Measurements from ENCODE around the gene MAS1. TPM values are rescaled to one million over a fixed set of nuclear protein-coding genes. Genes with fewer than 3 reads are reported as not detected.

MAS1 gene
- total RNA-seq, 2 donors from 2014 or later: not detected

GRCh38 chr6:159910342-159910741 lies 19.6 kb downstream of the MAS1 start:
- ATAC-seq: no peak
- WGBS, 2 donors: 81 to 84% methylated on average over 5 of the region's 5 CpGs
- no peak overlapping the region for H3K4me3 ChIP-seq
- DNase-seq: no peak
- no peaks in the 10 kb centered on the region for H3K4me1 ChIP-seq
- H3K36me3 ChIP-seq (replicated peaks in 1 of 2; ENCODE audit: insufficient read depth in 1 of 2, low read depth in 2 of 2): no peaks in the 10 kb centered on the region
- intact Hi-C loops (cut with DNase I): no loop called here
- no peaks in the 10 kb centered on the region for H3K9me3 ChIP-seq
- TF ChIP-seq CTCF (IDR thresholded peaks at IDR 0.05) (no peak), POLR2A (IDR thresholded peaks at IDR 0.05) (no peak)
- H3K27me3 ChIP-seq: no peaks in the 10 kb centered on the region
- H3K27ac ChIP-seq: no peak overlapping the region

- TF ChIP-seq POLR2A (IDR thresholded peaks at IDR 0.05): no peak
- H3K36me3 ChIP-seq (replicated peaks in 1 of 2; ENCODE audit: insufficient read depth in 1 of 2, low read depth in 2 of 2): no peaks in the 10 kb centered on the region
- H3K27ac ChIP-seq: no peak overlapping the region
- H3K4me1 ChIP-seq: no peaks in the 10 kb centered on the region
- H3K27me3 ChIP-seq: no peaks in the 10 kb centered on the region
- DNase-seq (no peak), ATAC-seq (no peak)
- 69 to 73% methylated on average over 2 of the region's 2 CpGs for WGBS, 2 donors
- intact Hi-C loops (cut with DNase I): no loop called here
- H3K4me3 ChIP-seq: no peak overlapping the region
- H3K9me3 ChIP-seq: no peaks in the 10 kb centered on the region
Measured at GRCh38 chr6:159913375-159913774, 22.6 kb downstream of the MAS1 start.

GRCh38 chr6:159913862-159914564 lies 23.2 kb downstream of the MAS1 start:
- no peak for ATAC-seq
- intact Hi-C loops (cut with DNase I): no loop called here
- no peak for TF ChIP-seq CTCF (IDR thresholded peaks at IDR 0.05)
- TF ChIP-seq POLR2A (IDR thresholded peaks at IDR 0.05): no peak
- no peak for DNase-seq
- H3K36me3 ChIP-seq (replicated peaks in 1 of 2; ENCODE audit: insufficient read depth in 1 of 2, low read depth in 2 of 2): no peaks in the 10 kb centered on the region
- no peak overlapping the region for H3K27ac ChIP-seq
- H3K4me1 ChIP-seq: no peaks in the 10 kb centered on the region
- 74 to 80% methylated on average over 6 of the region's 6 CpGs for WGBS, 2 donors
- no peaks in the 10 kb centered on the region for H3K9me3 ChIP-seq
- no peaks in the 10 kb centered on the region for H3K27me3 ChIP-seq
- no peak overlapping the region for H3K4me3 ChIP-seq

- DNase-seq (no peak), ATAC-seq (no peak)
- H3K4me3 ChIP-seq: no peak overlapping the region
- no peaks in the 10 kb centered on the region for H3K4me1 ChIP-seq
- WGBS, 2 donors: 70 to 85% methylated on average over 3 of the region's 3 CpGs
- intact Hi-C loops (cut with DNase I): no loop called here
- H3K9me3 ChIP-seq: no peaks in the 10 kb centered on the region
- H3K27ac ChIP-seq: no peak overlapping the region
- no peaks in the 10 kb centered on the region for H3K36me3 ChIP-seq (replicated peaks in 1 of 2; ENCODE audit: insufficient read depth in 1 of 2, low read depth in 2 of 2)
- no peak for TF ChIP-seq POLR2A (IDR thresholded peaks at IDR 0.05)
- TF ChIP-seq CTCF (IDR thresholded peaks at IDR 0.05): no peak
- H3K27me3 ChIP-seq: no peaks in the 10 kb centered on the region
Measured at GRCh38 chr6:159914565-159914923, 23.8 kb downstream of the MAS1 start.

GRCh38 chr6:159915397-159915796 lies 24.6 kb downstream of the MAS1 start:
- Histone ChIP-seq H3K9me3 (no peaks in the 10 kb centered on the region), H3K27me3 (no peaks in the 10 kb centered on the region), H3K27ac (no peak overlapping the region), H3K4me3 (no peak overlapping the region), H3K36me3 (replicated peaks in 1 of 2; ENCODE audit: insufficient read depth in 1 of 2, low read depth in 2 of 2) (no peaks in the 10 kb centered on the region), H3K4me1 (no peaks in the 10 kb centered on the region)
- 65 to 70% methylated on average over 2 of the region's 2 CpGs for WGBS, 2 donors
- ATAC-seq: no peak
- intact Hi-C loops (cut with DNase I): no loop called here
- DNase-seq: no peak
- TF ChIP-seq CTCF (IDR thresholded peaks at IDR 0.05): no peak
- no peak for TF ChIP-seq POLR2A (IDR thresholded peaks at IDR 0.05)

All from body of pancreas (tissue), 4 donors.